D721Med (cell line): ENCODE results near the gene NPHP1.
"Not testable (repeated sequence)": the region's sequence is repeated elsewhere in the genome, so short reads cannot be mapped to it uniquely, and the experiment has no call there.

Experiments used
- DNase-seq: peaks from one replicate; pipeline ENCODE4 v3.0.0; 2011; ENCODE audit warnings: low spot score; ENCODE audit not compliant: insufficient read length
- FAIRE-seq: peaks from 2 replicates; lab custom pipeline; 2011; peaks lifted over from hg19 to GRCh38; lab: Jason Lieb, UNC
- TF ChIP-seq, protein P1 (sequence below): IDR thresholded peaks from 2 replicates; pipeline ENCODE4 v1.5.1; 2012; ENCODE audit warnings: mild to moderate bottlenecking, control low read depth; ENCODE audit not compliant: insufficient read depth; ENCODE audit errors: missing control alignments

NPHP1 gene

DNA sequence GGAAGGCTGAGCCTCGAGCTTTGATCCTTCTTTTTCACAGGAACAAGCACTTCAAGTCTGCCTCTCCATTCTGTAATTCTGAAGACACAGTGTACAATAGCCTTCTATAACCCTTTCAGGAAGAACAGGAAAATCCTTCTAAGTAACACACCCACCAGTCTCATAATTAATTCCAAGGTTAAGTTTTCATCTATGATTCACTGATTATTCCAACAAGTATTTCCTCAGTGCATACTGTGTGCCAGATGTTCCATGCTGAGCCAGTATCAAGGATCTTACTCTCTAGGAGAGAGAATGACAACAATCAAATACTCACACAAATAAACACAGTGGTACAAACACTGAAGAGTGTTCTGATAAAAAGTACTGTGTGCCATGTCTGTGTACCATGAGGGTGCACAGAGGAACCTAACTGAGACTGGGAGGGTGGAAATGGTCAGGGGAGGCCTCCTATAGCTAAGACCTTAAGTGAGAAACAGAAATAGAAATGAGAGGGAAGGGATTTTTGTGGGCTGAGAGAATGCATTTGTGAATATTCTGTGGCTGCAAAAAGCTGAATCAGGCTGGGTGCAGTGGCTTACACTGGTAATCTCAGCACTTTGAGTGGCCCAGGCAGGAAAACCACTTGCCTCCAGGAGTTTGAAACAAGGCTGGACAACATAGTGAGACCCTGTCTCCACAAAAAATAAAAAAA is 14.8 kb upstream of the NPHP1 start:
- TF ChIP-seq, protein P1, sequence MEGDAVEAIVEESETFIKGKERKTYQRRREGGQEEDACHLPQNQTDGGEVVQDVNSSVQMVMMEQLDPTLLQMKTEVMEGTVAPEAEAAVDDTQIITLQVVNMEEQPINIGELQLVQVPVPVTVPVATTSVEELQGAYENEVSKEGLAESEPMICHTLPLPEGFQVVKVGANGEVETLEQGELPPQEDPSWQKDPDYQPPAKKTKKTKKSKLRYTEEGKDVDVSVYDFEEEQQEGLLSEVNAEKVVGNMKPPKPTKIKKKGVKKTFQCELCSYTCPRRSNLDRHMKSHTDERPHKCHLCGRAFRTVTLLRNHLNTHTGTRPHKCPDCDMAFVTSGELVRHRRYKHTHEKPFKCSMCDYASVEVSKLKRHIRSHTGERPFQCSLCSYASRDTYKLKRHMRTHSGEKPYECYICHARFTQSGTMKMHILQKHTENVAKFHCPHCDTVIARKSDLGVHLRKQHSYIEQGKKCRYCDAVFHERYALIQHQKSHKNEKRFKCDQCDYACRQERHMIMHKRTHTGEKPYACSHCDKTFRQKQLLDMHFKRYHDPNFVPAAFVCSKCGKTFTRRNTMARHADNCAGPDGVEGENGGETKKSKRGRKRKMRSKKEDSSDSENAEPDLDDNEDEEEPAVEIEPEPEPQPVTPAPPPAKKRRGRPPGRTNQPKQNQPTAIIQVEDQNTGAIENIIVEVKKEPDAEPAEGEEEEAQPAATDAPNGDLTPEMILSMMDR = no peak
- no peak for DNase-seq
- FAIRE-seq = no peak

DNA sequence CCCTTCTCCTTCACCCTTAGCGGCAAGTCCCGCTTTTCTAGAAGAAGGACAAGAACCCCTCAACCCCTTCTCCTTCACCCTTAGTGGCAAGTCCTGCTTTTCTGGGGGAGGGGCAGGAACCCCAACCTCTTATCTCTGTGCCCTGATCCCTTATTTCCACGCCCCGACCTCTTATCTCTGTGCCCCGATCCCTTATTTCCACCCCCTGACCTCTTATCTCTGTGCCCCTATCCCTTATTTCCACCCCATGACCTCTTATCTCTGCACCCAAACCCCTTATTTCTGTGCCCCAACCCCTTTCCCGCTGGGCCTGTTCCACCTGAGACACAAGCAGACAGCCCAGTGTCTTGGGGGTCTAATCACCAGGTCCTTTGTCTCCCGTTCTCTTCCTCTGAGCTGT is 14.1 kb upstream of the NPHP1 start:
- not testable (repeated sequence) for FAIRE-seq

DNA sequence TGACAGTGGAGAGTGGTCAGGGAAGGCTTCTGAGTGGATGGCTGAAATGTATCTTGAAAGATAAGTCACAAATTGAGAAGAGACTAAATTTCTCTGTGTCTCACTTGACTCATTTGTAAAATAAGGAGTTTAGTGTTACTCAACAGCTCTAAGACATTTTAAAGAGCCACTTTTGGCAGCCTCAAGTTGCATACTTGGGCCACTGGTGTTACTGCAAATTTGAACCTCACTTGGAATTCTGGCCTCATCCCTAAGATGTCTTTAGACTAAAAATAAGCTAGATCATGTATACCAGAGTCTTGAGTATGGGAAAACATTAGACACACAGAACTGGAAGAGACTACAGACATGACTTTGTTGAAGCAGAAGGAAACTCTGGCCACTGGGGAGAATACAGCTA is 12.0 kb upstream of the NPHP1 start:
- no peak for FAIRE-seq
- TF ChIP-seq, protein P1 = no peak
- no peak for DNase-seq

More for the DNA sequence above, 14.1 kb upstream of the NPHP1 start:
- DNase-seq = not testable (repeated sequence)

DNA sequence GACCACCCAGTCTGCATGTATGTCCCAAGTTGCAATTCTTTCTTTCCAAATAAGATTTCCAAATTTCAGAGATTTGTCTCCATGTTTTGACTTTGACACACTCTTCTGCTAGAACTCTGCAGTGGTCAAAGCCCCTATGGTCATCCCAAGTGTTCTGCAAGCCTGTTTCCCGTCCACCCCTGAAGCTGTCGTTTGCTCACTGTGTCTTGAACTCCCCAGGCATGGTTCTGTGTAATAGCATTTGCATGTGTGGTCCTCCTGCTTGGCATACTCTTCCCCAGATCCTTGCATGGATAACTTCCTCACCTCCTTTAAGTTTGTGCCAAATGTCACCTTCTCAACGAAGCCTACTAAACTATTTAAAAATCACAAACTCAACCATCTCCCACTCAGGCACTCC is 11.4 kb upstream of the NPHP1 start:
- TF ChIP-seq, protein P1 = no peak
- no peak for DNase-seq
- no peak for FAIRE-seq

DNA sequence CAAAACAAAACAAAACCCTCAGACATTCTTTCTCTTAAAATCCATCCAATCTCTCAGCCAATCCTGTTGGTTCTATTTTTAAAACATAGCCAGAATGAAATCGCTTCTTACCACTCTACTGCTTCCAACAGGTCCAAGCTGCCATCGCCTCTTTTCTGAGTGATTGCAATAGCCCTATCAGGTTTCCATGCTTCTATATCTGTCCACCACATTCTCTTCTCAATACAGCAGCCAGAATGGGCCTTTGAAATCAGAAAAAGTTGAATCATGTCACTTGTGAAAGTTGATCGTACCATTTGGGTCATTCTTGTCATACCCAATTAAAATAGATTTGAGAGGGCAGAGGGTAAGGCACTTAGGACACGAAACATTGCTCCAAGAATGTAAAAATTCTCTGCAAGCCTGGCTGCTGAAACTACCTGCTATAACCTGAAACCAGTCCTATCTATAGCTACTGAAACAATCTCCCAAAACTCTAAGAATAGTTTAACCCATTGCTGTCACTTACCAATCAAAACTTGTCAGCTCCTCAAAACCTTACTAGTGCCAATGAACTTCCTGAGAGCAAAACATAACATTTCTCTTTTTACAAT is 10.8 kb upstream of the NPHP1 start:
- DNase-seq = no peak
- TF ChIP-seq, protein P1 = no peak
- FAIRE-seq = no peak

DNA sequence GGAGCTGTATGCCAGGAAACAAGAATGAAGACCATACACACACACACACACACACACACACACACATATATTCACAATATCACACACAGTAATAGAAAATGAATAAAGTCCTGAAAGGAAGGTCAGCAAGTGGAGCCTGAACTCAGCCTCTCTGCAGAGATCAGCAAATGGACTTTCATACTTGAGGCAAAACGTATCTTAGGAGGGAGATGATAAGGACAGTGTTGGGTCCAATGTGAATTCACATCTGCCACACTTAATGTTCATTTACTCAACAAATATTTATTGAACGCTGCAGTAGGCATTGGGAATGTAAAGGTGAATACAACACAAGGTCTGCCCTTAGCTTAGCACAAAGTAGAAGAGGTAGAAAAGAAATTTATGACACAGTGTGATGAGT is 10.3 kb upstream of the NPHP1 start:
- FAIRE-seq = no peak
- no peak for DNase-seq
- TF ChIP-seq, protein P1 = no peak

DNA sequence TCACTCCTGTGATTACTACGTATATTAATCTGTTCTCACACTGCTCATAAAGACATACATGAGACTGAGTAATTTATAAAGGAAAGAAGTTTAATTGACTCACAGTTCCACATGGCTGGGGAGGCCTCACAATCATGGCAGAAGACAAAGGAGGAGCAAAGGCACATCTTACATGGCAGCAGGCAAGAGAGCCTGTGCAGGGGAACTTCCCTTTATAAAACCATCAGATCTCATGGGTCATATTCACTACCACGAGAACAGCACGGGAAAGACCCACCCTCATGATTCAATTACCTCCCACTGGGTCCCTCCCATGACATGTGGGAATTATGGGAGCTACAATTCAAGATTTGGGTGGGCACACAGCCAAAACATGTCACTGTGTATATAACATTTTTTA is 8.7 kb upstream of the NPHP1 start:
- not testable (repeated sequence) for DNase-seq, FAIRE-seq

DNA sequence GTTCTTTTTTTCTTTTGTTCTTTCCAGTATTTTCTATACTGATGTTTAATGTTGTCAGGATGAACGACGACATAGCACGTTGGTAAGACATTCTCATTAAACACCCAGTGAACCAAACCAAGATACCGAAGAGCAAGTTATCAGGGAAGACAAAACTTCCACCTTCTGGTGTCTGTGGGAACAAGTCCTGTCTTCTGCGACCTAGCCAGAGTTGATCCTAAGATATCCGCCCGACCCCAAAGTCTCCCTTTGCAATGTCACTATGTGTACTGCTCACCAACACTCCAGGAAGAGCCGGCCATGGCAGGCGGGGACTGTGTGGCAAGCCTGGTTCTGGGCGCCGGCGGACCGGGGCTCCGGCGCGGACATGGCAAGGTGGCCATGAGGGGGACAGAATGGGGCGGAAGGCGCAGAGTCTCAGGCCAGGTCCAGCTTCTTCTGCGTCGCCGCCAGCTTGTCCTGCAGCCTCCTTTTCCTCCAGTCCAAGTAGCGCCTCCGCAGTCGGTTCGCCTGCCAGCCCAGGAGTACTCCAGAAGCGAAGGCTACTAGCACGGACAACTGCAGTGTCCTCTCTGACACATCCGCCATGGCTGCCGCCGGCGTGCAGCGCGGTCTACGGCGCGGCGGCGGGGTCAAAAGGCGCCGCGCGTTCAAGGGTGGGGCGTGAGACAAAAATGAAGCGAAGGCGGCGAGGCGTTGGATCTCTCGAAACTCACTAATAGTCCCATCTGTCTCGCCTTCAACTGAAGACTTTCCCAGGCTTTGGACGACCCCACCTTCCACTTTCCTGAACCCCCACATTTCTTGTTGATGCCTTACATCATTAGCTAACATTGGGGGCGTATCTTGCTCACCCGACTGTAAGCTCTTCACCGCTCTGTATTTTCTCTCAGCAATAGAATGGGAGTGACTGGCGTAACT is 7.4 kb upstream of the NPHP1 start, which contains the start of gene MTLN:
Gene MTLN, minus strand, starts transcription at position 610 of the 921 bp plus-strand sequence. Its CDS starts 22 bp downstream, at position 588.
- TF ChIP-seq, protein P1 = no peak
- DNase-seq (peak; percentile 69), FAIRE-seq (no peak)
